Stimulated activated CD4-positive, alpha-beta T cell treated with anti-CD3 and anti-CD28 coated beads, Interleukin-1b, Interleukin-23, amount 100 ng/mL, for 48 hours (primary cell): ENCODE data around the gene GFM2.
A peak's percentile ranks its signal among the peaks of the same experiment; 100 is the strongest.
"Not testable (repeated sequence)": the region's sequence is repeated elsewhere in the genome, so short reads cannot be mapped to it uniquely, and the experiment has no call there.

Experiments
- DNase-seq: peaks from one replicate; pipeline ENCODE4 v3.0.0-alpha.2; 2020

GFM2 gene

DNA sequence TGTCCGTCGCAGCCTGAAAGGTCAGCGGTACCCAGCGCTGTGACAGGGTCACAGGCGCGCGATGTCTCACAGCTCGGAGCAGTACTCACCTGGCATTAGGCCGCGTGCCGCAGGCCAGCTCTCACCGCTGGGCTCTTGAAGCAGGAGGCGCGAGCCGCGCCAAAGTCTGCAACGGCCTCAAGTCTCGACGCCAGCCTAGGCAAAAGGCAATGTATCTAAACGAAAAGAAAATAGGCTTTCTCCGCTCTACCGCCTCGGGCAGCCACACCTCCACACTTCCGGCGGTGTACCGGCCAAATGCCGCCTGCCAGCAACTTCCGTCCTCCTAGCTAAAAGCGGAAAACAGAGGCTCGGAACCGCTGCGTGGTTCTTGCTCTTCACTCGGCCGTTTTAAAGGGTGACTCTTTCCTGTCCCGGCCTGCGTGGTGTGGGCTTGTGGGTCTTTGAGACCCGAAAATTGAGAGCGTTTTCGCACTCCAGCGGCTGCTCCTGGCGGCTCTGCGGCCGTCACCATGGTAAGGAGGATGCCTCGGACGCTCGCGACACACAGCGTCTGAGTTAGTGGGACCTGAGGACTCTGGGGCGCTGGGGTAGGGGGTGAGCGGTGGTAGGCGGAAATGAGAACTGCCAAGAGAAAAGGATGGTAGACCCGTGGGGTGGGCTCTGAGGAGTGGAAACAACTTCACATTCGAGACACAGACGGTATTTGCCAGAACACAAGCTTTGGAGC lies at the start of gene GFM2, which contains the start of gene NSA2:
Gene GFM2 (minus strand): TSS at position 269 of the 730 bp plus-strand sequence. CDS start 3,375 bp downstream, outside the sequence.
Gene NSA2 (plus strand): TSS at position 401 of the 730 bp plus-strand sequence. CDS start 112 bp downstream, at position 513.
- DNase-seq = peak; percentile 92

GRCh38 chr5:74810915-74811314 lies 44.0 kb upstream of the GFM2 start:
- DNase-seq = no peak

- DNase-seq = no peak
These were observed 35.0 kb upstream of the GFM2 start for GRCh38 chr5:74801941-74802340.

GRCh38 chr5:74801197-74801596 lies 34.3 kb upstream of the GFM2 start:
- no peak for DNase-seq

GRCh38 chr5:74798977-74799911 lies 32.3 kb upstream of the GFM2 start:
- no peak for DNase-seq

- not testable (repeated sequence) for DNase-seq
These were observed 24.8 kb upstream of the GFM2 start for GRCh38 chr5:74791669-74792068.

DNA sequence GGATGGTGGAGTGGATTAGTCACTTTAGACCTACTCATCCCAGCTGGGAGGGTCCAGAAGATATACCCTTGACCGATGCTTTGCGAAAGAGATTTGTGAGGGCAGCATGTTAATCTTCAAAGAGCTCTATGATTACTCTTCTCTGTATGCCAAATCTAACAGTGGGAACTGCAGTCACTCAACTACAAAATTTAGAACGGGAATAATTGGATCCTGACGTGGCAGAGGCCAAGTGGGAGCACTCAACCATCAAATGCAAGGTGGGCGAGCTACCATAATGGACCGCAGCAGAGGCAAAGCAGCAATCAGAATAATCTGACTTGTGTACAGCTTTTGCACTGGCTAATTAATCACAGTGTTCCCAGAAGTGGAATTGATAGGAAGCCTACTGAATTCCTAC lies 20.5 kb upstream of the GFM2 start:
- DNase-seq = no peak

- no peak for DNase-seq
These were observed 19.9 kb upstream of the GFM2 start for GRCh38 chr5:74786851-74787250.

- DNase-seq = no peak
These were observed 11.7 kb upstream of the GFM2 start for GRCh38 chr5:74778609-74779008.

DNA sequence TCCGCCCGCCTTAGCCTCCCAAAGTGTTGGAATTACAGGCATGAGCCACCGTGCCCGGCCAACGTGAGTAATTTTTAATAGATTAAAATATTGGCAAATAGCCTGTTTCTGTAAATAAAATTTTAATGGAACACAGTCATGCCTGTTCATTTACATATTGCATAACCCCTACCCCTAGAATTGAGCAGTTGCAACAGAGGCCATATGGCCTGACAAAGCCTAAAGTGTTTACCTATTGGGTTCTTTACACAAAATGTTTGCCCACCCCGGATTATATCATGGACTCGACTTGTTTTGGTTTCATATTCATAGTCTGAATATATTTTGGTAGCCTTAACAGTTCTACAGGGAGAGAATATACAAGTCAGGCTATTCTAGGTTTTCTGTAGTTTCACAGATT lies 5.4 kb upstream of the GFM2 start:
- no peak for DNase-seq

DNA sequence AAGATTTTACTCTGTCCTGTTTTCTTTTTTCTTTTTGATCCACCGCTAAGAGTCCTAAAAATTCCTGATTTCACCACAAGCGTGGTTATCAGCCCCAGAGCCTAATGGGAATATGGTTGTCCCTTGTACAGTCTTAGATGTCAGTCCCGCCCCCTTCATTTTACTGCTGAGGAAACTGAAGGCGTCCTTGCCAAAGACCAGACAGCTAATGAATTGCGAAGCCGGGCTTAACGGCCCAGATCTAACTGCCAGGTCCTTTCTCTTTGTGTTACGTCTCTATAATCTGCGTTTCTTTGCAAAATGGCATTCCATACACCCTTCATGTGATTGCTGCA lies 629 bp upstream of the GFM2 start:
- no peak for DNase-seq

GRCh38 chr5:74766418-74766848 lies 484 bp downstream of the GFM2 start:
- DNase-seq = no peak

DNA sequence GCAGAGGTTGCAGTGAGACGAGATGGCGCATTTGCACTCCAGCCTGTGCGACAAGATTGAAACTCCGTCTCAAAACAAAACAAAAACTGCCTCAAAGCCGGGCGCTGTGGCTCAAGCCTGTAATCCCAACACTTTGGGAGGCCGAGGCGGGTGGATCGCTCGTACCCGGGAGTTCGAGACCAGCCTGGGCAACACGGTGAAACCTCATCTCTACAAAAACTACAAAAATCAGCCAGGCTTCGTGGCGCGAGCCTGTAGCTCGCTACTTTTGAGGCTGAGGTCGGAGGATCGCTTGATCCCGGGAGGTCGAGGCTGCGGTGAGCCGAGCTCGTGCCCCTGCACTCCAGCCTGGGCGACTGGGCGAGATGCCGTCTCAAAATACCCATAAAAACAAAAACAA lies 988 bp downstream of the GFM2 start:
- DNase-seq = no peak

DNA sequence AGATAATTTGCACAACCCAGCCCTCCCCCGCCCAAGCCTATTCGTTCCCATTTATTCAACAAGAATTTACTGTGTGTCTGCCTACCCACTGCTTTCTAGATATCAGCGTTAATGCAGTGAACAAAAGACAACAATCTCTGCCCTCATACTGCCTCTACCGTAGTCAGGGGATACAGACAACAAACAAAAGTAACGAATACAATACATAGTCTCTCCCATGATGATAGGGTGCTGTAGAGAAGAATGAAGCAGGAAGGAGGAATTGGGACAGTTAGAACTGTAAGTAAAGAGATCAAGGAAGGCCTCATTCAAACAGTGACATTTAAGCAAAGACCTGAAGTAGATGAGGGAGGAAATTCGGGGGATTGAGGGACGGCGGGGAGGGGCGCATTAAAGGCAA lies 1.7 kb downstream of the GFM2 start:
- DNase-seq = no peak

GRCh38 chr5:74763504-74763903 lies 3.4 kb downstream of the GFM2 start:
- DNase-seq = no peak

- peak; percentile 42 for DNase-seq
These were observed 4.3 kb downstream of the GFM2 start for GRCh38 chr5:74762599-74762998.

GRCh38 chr5:74761241-74761640 lies 5.7 kb downstream of the GFM2 start:
- no peak for DNase-seq

DNA sequence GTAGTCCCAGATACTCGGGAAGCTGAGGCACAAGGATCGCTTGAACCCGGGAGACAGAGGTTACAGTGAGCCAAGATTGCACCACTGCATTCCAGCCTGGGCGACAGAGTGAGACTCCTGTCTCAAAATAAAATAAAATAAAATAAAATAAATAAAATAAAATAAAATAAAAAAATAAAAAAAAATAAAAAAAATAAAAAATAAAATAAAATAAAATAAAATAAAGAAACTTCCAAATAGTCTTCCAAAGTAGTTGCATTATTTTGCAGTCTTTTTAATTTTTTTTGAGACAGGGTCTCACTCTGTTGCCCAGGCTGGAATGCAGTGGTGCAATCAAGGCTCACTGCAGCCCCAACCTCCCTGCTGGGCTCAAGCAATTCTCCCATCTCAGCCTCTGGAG lies 18.2 kb downstream of the GFM2 start:
- DNase-seq = not testable (repeated sequence)

GRCh38 chr5:74738406-74738805 lies 28.5 kb downstream of the GFM2 start:
- DNase-seq = no peak

GRCh38 chr5:74736759-74737158 lies 30.2 kb downstream of the GFM2 start:
- no peak for DNase-seq

GRCh38 chr5:74725331-74725730 lies 41.6 kb downstream of the GFM2 start:
- no peak for DNase-seq

GRCh38 chr5:74722271-74722670 lies 44.6 kb downstream of the GFM2 start:
- no peak for DNase-seq

- DNase-seq = no peak
These were observed 49.3 kb downstream of the GFM2 start for GRCh38 chr5:74717596-74717995.

GRCh38 chr5:74693191-74693590 lies 73.7 kb downstream of the GFM2 start:
- DNase-seq = no peak
